ENCODE results near the gene CGAS. TPM values are rescaled to one million over a fixed set of nuclear protein-coding genes. Genes with fewer than 3 reads are reported as not detected.
"Not testable (repeated sequence)": the region's sequence is repeated elsewhere in the genome, so short reads cannot be mapped to it uniquely, and the experiment has no call there.

Gene CGAS
- total and polyA plus RNA-seq, 7 donors = 1.2 to 5.8 (median 5.0) TPM

DNA sequence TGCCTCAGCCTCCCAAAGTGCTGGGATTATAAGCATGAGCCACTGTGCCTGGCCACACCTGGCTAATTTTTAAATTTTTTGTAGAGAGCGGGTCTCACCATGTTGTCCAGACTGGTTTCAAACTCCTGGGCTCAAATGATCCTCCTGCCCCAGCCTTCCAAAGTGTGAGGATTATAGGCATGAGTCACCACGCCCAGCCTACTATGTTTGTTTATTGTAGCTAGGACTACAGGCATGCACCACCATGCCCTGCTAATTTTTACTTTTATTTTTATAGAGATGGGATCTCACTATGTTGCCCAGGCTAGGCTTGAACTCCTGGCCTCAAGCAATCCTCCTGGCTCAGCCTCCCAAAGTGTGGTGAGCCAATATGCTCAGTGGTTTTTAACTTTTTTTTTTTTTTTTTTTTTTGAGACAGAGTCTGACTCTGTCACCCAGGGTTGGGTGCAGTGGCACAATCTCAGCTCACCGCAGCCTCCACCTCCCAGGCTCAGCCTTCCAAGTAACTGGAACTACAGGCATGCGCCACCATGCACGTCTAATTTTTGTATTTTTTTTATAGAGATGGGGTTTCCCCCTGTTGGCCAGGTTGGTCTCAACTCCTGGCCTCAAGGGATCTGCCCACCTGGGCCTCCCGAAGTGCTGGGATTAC is 69.5 kb downstream of the CGAS start:
- no peaks in the 10 kb centered on the region for H3K36me3 ChIP-seq
- intact Hi-C loops (cut with DNase I) = no loop called here
- TF ChIP-seq EP300 (IDR thresholded peaks at IDR 0.05) (no peak), POLR2AphosphoS5 (IDR thresholded peaks at IDR 0.05) (no peak), POLR2A (IDR thresholded peaks at IDR 0.05) (no peak), CTCF (IDR thresholded peaks at IDR 0.05) (no peak)
- H3K4me1 ChIP-seq = no peaks in the 10 kb centered on the region
- no peak overlapping the region for H3K4me3 ChIP-seq
- no peaks in the 10 kb centered on the region for H3K27me3 ChIP-seq
- no peak overlapping the region for H3K27ac ChIP-seq
- 81 to 91% methylated on average over 6 of the region's 6 CpGs for WGBS, 2 donors
- no peak for DNase-seq
- no peaks in the 10 kb centered on the region for H3K9me3 ChIP-seq

- H3K9me3 ChIP-seq; intact Hi-C loops (cut with DNase I); H3K27me3 ChIP-seq; H3K4me1 ChIP-seq; H3K27ac ChIP-seq; H3K36me3 ChIP-seq; DNase-seq; H3K4me3 ChIP-seq: not testable (repeated sequence)
- 93 to 96% methylated on average over 10 of the region's 10 CpGs for WGBS, 2 donors
Observed at GRCh38 chr6:73381531-73381930, 70.6 kb downstream of the CGAS start.

GRCh38 chr6:73377225-73377624 is 74.9 kb downstream of the CGAS start:
- H3K27me3 ChIP-seq = no peaks in the 10 kb centered on the region
- no peak for DNase-seq
- no peak overlapping the region for H3K27ac ChIP-seq
- intact Hi-C loops (cut with DNase I) = no loop called here
- no peak overlapping the region for H3K4me3 ChIP-seq
- no peaks in the 10 kb centered on the region for H3K36me3 ChIP-seq
- WGBS, 2 donors = 25 to 48% methylated on average over 3 of the region's 3 CpGs
- peaks cover 0 to 4% (median 1%) of the 10 kb centered on the region in 4 donors for H3K9me3 ChIP-seq
- no peaks in the 10 kb centered on the region for H3K4me1 ChIP-seq
- TF ChIP-seq EP300 (IDR thresholded peaks at IDR 0.05) (no peak), POLR2AphosphoS5 (IDR thresholded peaks at IDR 0.05) (no peak), CTCF (IDR thresholded peaks at IDR 0.05) (no peak), POLR2A (IDR thresholded peaks at IDR 0.05) (no peak)

GRCh38 chr6:73375216-73375615 is 76.9 kb downstream of the CGAS start:
- intact Hi-C loops (cut with DNase I) = no loop called here

More at GRCh38 chr6:73375216-73375615, 76.9 kb downstream of the CGAS start:
- no peaks in the 10 kb centered on the region for H3K27me3 ChIP-seq
- H3K4me3 ChIP-seq = no peak overlapping the region
- no peaks in the 10 kb centered on the region for H3K36me3 ChIP-seq
- WGBS, 2 donors = 68 to 78% methylated on average over 1 of the region's 1 CpG
- TF ChIP-seq POLR2A (IDR thresholded peaks at IDR 0.05) = no peak
- TF ChIP-seq CTCF (IDR thresholded peaks at IDR 0.05) = no peak
- no peak for TF ChIP-seq EP300 (IDR thresholded peaks at IDR 0.05)
- TF ChIP-seq POLR2AphosphoS5 (IDR thresholded peaks at IDR 0.05) = no peak
- H3K4me1 ChIP-seq = no peaks in the 10 kb centered on the region
- H3K27ac ChIP-seq = no peak overlapping the region
- no peak for DNase-seq
- peaks cover 0 to 6% (median 5%) of the 10 kb centered on the region in 4 donors for H3K9me3 ChIP-seq

Small RNA genes lying within 50 kb of the gene (small RNA-seq; reads per million reads assigned to genes)
- gene RN7SL827P = 0 reads per million in 3 donors
- gene RNU6-975P = 0 reads per million in 3 donors

Other genes with a start within 250 kb of the CGAS start
- gene KHDC1L, start 226.8 kb downstream of the CGAS start, total RNA-seq = not detected
- not detected for gene KHDC1L, start 226.8 kb downstream of the CGAS start, polyA plus RNA-seq
- 1 to 10 TPM in 3 of 4 donors, under 1 TPM in 1; 0.95 to 2.1 (median 1.4) TPM for gene KHDC1, start 189.1 kb downstream of the CGAS start, total RNA-seq
- 1 to 10 TPM in 2 of 3 donors, not detected in 1; 1.2 to 2.0 TPM for gene KHDC1, start 189.1 kb downstream of the CGAS start, polyA plus RNA-seq
- not detected for gene DPPA5, start 98.0 kb downstream of the CGAS start, total RNA-seq
- not detected for gene DPPA5, start 98.0 kb downstream of the CGAS start, polyA plus RNA-seq
- not detected for gene KHDC3L, start 89.6 kb downstream of the CGAS start, total RNA-seq
- gene KHDC3L, start 89.6 kb downstream of the CGAS start, polyA plus RNA-seq = not detected
- gene OOEP, start 82.4 kb downstream of the CGAS start, total RNA-seq = not detected
- gene OOEP, start 82.4 kb downstream of the CGAS start, polyA plus RNA-seq = under 1 TPM in 2 of 3 donors, not detected in 1; 0.23 to 0.60 TPM
- 1 to 10 TPM; 1.1 to 9.4 (median 1.9) TPM for gene DDX43, start 57.5 kb downstream of the CGAS start, total RNA-seq
- 1 to 10 TPM in 1 of 3 donors, under 1 TPM in 1, not detected in 1; 0.73 to 1.2 TPM for gene DDX43, start 57.5 kb downstream of the CGAS start, polyA plus RNA-seq
- gene MTO1, start 9.4 kb upstream of the CGAS start, total RNA-seq = 10 to 100 TPM; 17.9 to 42.3 (median 29.4) TPM
- gene MTO1, start 9.4 kb upstream of the CGAS start, polyA plus RNA-seq = 10 to 100 TPM; 12.0 to 16.3 (median 13.6) TPM
- over 10,000 TPM; 10,846 to 15,452 (median 12,894) TPM for gene EEF1A1, start 68.7 kb upstream of the CGAS start, total RNA-seq
- over 10,000 TPM in 1 of 3 donors, 1,000 to 10,000 TPM in 2; 8,557 to 12,921 (median 9,843) TPM for gene EEF1A1, start 68.7 kb upstream of the CGAS start, polyA plus RNA-seq
- 10 to 100 TPM; 12.2 to 18.2 (median 14.8) TPM for gene SLC17A5, start 201.7 kb upstream of the CGAS start, total RNA-seq
- gene SLC17A5, start 201.7 kb upstream of the CGAS start, polyA plus RNA-seq = 10 to 100 TPM in 1 of 3 donors, 1 to 10 TPM in 2; 7.6 to 17.4 (median 9.0) TPM
- 10 to 100 TPM; 22.9 to 32.1 (median 24.6) TPM for gene CD109, start 243.9 kb upstream of the CGAS start, total RNA-seq
- gene CD109, start 243.9 kb upstream of the CGAS start, polyA plus RNA-seq = 1 to 10 TPM in 1 of 3 donors, under 1 TPM in 2; under 0.01 to 1.2 (median 0.46) TPM

Data from sigmoid colon (tissue), 7 donors.